HG03025 (cell line): ENCODE results near the gene PNPLA7.
A peak's percentile ranks its signal among the peaks of the same experiment; 100 is the strongest.

ENCODE experiments used
- ATAC-seq: cut with Tn5 transposase; IDR thresholded peaks from one replicate; pipeline ENCODE4 v1.9.1; 2021; ENCODE audit warnings: mild to moderate bottlenecking, moderate library complexity; ENCODE audit not compliant: unreplicated experiment, low FRiP score

PNPLA7 gene

DNA sequence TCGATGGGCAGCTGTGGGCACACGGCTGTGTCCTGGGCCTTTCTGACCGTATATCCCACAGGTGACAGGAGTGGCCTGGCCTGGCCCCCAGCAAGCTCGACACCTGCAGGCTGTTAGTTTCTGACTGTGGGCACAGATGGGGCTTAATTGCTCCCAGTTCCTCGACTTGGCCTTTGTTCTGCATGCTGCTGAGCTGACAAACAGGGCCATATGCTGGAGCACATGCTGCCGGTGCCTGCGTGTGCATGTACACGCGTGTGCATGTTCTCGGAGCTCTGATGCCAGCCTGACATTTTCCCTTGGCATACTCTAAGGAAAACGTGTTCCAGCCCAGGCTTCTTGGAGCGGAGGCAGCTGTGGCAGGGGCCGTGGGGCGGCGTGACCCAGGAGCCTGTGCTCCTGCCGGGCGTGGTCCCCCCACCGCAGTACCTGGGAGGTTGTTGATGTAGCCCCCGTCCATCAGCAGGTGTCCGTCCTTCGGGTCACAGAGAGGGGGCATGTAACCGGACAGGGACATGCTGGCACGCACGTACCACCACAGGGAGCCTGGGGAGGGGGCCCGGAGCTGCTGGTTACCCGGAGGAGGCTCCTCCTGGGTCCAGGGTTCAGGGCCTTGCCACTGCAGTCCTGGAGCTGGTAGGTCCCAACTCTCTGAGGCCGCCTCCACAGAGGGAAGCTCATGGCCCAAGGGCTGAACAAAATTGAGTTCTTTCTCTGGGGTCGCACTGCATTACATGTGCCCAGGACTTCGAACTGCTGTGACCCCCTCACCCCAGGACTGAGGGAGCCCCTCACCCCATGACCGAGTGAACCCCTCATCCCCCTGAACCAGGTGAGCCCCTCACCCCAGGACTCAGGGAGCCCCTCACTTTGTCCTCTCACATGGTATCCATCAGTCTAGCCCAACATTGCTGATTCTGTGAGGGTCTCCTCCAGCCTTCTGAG is 86.9 kb downstream of the PNPLA7 start:
- ATAC-seq, result no peak

DNA sequence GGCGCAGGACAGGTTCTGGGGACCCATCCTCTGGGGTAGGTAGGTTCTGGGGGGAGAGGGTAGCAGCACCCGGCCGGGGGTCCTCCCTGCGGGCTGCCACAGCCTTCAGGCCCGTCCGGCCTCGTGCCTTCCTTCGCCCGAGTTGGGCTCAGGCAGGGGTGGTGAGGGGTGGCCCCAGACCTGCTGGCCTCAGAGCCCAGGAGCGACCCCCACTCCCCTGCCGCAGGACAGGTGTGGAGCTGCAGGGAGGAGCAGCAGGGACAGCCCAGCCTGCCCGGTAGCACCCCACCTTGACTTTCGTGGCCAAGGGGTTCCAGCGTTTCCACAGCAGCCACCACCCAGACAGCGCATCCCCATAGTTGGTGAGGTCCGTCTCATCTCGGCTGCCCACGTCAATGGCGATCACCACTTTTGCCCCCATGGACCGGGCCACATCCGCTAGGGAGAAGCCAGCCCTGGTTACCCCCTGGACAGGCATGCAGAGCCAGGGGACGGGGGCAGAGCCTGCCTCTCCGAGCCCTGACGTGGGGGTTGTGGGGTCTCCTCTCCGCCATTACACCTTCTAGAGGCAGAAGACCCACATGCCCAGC is 87.7 kb downstream of the PNPLA7 start:
- ATAC-seq, result no peak

GRCh38 chr9:137461663-137462395 is 88.4 kb downstream of the PNPLA7 start:
- no peak for ATAC-seq

DNA sequence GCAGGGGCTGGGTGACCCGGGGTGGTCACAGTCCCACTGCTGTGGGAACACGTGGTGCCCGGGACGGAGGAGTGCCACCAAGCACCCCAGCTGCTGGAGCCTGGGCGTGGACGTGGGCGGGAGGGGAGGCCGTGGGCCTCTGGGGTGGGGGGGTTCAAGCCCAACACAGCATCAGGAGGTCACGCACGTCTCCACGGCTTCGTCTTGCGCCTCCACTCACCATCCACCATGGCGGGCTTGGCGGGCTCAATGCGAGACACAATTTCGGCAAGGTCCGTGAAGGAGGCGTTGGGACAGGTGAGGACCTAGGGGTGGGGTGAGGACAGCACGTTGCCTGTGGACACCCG is 88.9 kb downstream of the PNPLA7 start:
- no peak for ATAC-seq

- no peak for ATAC-seq
Measured at GRCh38 chr9:137460363-137461315, 89.6 kb downstream of the PNPLA7 start.

DNA sequence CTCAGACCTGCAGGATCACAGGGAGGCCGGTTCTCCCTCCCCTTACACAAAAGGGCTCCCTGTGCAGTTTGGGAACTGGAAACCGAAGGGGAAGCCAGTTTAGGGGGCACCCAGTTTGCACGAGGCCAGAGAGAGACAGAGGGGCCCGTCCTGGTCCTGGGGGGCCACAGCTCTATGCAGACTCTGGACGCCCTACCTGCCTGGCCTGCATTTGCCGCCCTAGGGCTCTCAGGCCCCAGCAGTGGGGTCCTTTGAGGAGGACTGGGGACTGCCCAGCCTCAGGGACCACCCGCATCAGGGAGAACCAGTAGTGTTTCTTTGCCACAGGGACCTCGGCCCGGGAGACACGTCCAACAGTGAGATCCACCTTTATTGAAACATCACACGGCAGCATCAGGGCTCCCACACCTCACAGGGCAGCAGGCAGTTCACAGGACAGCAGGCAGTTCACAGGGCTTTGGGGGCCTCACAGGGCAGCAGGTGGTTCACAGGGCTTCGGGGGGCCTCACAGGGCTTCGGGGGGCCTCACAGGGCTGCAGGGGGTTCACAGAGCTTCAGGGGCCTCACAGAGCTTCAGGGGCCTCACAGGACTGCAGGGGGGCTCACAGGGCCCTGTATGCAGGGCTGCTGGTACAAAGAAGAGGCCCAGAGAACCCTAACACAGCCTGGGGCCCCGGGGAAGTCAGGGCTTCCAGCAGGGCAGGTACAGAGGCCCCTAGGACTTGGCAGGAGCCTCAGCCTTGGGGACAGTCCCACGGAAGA is 90.4 kb downstream of the PNPLA7 start:
- ATAC-seq, result no peak

- ATAC-seq, result peak; percentile 41
Measured at GRCh38 chr9:137459152-137459600, 91.0 kb downstream of the PNPLA7 start, which contains the start of gene NSMF. Gene NSMF (minus strand): TSS chr9:137459334. CDS start chr9:137459102, 232 bp downstream.

DNA sequence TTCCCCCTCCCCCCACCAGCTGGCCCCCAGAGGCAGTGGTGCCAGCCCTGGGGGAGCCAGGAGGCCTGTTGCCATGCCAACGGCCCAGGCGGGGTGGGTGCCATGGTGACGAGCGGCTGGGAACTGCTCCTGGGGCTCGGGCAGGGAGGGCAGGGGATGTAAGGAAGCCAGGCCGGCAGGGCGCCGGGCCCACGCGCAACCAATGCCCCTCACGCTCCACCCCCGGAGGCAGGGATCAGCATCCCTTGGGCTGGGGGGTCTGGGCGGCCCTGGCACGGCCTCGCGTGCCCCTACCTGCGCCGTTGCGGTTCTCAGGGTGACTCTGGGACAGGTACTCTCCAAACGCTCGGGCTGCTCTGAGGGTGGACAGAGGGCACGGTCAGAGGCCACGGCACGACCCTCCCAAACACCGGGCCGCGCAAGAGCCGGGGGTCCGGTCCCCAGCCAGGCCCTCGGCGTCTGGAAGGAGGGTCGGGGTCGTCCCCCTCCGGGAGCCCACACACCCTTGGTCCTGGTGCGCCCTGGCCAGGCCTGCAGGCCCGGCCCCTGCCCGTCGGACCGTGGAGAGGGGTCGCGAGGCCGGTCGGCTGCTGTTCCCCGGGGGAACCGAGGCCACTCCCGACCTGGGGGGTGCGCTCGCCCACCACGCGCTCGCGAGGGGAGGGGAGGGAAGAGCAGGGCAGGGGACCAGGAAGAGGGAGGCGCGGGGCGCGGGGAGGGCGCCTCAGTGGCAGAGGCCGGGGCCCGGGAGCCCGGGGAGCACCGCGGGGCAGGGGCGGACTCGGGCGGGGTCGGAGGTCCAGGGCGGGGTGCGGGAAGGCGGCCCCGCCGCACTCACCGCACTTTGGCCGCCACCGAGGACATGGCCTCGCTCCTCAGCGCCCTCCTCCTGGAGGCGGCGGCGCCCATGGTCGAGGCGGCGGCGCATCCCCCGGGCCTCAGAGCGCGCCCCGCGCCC is 91.7 kb downstream of the PNPLA7 start:
- ATAC-seq, result peak; percentile 12

- ATAC-seq, result no peak
Measured at GRCh38 chr9:137457406-137458193, 92.6 kb downstream of the PNPLA7 start.

GRCh38 chr9:137456864-137457405 is 93.3 kb downstream of the PNPLA7 start:
- no peak for ATAC-seq

- ATAC-seq, result no peak
Measured at GRCh38 chr9:137456061-137456863, 93.9 kb downstream of the PNPLA7 start.

DNA sequence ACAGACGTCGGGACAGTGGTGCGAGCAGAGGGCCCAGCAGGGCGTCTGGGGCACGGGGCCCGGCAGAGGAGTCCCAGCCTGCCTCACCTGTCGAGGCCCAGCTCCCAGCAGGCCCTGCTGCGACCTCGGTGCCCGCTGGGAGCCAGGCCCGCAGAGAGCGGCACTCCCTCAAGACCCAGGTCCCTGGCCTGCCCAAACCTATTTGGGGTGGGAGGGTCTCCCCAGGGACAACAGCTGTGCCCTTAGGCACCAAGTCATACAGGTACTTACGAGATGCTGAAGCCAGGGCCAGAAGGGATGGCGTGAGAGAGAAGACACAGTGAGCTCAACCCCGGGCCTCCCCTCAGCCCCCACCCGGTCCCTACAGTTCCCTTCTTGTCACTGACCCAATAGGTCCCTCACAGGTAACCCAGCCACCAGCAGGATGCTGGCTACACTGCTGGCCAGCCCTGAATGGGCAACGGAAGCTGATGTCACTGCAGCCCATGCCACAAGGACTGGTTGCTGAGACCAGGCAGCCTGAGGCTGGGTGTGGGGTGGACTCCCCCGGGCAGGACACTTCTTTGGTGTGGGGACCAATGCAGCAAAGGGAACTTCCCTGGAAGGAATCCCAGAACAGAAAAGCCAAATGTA is 94.7 kb downstream of the PNPLA7 start:
- no peak for ATAC-seq

DNA sequence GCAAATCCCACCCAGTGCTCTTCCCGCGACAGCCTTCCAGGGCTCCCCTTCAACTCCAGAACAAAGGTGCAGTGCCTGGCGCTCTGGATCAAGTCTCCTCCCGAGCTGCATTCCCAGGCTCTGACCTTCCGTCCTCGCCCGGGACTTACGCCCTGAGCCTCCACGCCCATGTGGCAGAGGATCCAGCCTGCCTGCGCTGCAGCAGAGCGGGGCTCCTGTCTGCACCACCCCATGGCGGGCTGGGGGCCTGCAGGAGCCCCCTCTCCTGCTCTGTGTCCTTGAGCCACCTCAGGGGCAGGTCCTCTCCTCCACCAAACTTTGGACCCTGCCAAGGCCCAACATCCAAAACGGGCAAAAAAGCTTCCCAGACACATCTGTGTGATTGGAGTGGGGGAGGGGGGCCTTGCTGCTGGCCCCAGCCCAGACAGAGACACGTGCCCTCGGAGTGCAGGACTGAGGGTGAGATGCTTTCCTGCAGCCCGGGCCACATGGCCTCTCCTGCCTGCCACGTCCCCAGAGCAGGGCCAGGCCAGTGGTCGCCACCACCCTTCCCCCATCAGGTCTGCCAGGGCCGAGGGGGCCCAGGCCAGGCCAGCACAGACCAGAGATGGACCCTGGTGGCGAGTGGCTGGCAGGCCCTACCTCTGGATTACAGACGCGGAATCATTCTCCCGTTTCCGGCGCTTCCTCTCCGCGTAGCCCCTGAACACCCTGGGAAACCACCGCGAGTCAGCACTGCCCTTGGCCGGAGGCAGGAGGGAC is 95.4 kb downstream of the PNPLA7 start:
- no peak for ATAC-seq

DNA sequence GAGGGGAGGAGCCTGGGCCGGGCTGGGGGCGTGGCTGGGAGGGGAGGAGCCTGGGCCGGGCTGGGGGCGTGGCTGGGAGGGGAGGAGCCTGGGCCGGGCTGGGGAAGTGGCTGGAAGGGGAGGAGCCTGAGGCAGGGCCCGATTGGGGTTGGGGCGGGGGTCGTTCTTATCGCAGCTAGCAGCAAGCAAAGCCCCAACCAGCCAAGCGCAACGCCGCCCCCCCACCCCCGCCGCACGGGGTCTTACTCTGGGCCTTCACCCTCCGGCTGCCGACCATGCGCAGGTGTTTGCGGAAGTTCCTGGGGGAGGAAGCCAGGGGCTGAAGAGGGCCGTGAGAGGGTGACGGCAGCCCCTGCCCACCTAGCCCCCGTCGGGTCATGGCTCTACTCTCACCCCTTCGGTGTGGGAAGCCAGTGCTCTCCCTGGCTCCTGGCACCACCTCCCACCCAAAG is 96.0 kb downstream of the PNPLA7 start:
- ATAC-seq, result no peak

DNA sequence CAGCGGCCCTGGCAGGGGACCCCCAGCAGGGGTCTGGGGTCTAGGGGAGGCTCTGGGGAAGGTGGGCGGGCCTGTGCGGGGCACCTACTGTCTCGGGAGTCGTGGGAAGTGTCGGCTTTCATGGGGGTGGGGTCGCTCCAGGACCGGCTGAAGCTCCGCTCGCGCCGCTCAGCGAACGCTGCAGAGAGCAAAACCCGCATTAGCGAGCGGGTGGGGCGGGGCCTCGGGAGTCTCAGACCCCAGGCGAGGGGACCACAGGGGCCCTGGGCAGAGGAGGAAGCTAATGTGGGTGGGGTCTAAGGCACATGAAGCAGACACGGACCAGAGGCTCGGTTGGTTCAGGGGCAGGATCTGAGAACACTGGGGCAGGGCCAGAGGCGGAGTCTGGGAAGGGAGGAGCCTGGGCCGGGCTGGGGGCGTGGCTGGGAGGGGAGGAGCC is 96.5 kb downstream of the PNPLA7 start:
- ATAC-seq, result no peak
